Large intestine (tissue), 3 donors: ENCODE measurements around the gene RBMS3. TPM values are rescaled to one million over a fixed set of nuclear protein-coding genes. Genes with fewer than 3 reads are reported as not detected.

Source experiments
- DNase-seq, 2 donors: peaks; one replicate each; pipeline versions ENCODE4 v3.0.0 to v3.0.0-alpha.2; 2013
- H3K27ac ChIP-seq: one replicate; pipeline ENCODE4 v1.5.1; 2013; ENCODE audit warnings: low read length
- H3K27me3 ChIP-seq: 2 replicates; pipeline ENCODE4 v1.6.1; 2013; ENCODE audit warnings: low read length; ENCODE audit not compliant: control insufficient read depth, insufficient read depth
- H3K36me3 ChIP-seq: 2 replicates; pipeline ENCODE4 v1.6.1; 2013; ENCODE audit warnings: low read length; ENCODE audit not compliant: control insufficient read depth, insufficient read depth
- H3K4me1 ChIP-seq: one replicate; pipeline ENCODE4 v1.6.1; 2013; ENCODE audit warnings: low read length; ENCODE audit not compliant: control insufficient read depth, insufficient read depth
- H3K4me3 ChIP-seq: one replicate; pipeline ENCODE4 v1.5.1; 2013; ENCODE audit warnings: low read length
- H3K9me3 ChIP-seq: one replicate; pipeline ENCODE4 v1.6.1; 2013; ENCODE audit warnings: mild to moderate bottlenecking, low read depth, low read length, moderate library complexity; ENCODE audit not compliant: control insufficient read depth
- WGBS: methylation state at CpG from one replicate; pipeline ENCODE4 v1.1.5; 2013; ENCODE audit warnings: low lambda C conversion rate; ENCODE audit not compliant: insufficient coverage; 5-methylcytosine and 5-hydroxymethylcytosine counted together
- polyA plus RNA-seq: library from polyadenylated mRNA; unstranded; fragments of 120-200 nt; gene quantifications from one replicate; pipeline ENCODE4 v1.2.1, GENCODE V29; 2013

Gene RBMS3
- polyA plus RNA-seq, 1 donor: 10.8 TPM

GRCh38 chr3:29337565-29337964 lies 56.7 kb downstream of the RBMS3 start:
- no peak overlapping the region for H3K4me3 ChIP-seq
- H3K27me3 ChIP-seq: no peaks in the 10 kb centered on the region
- H3K27ac ChIP-seq: no peak overlapping the region
- no peaks in the 10 kb centered on the region for H3K36me3 ChIP-seq
- H3K4me1 ChIP-seq: no peaks in the 10 kb centered on the region
- DNase-seq: no peak
- H3K9me3 ChIP-seq: no peaks in the 10 kb centered on the region

- no peaks in the 10 kb centered on the region for H3K27me3 ChIP-seq
- H3K9me3 ChIP-seq: no peaks in the 10 kb centered on the region
- H3K27ac ChIP-seq: no peak overlapping the region
- no peak for DNase-seq
- no peak overlapping the region for H3K4me3 ChIP-seq
- no peaks in the 10 kb centered on the region for H3K4me1 ChIP-seq
- H3K36me3 ChIP-seq: no peaks in the 10 kb centered on the region
Measured at GRCh38 chr3:29338377-29338776, 57.5 kb downstream of the RBMS3 start.

- WGBS: 89% methylated on average over 3 of the region's 8 CpGs
- Histone ChIP-seq H3K4me1 (no peaks in the 10 kb centered on the region), H3K9me3 (no peaks in the 10 kb centered on the region), H3K4me3 (no peak overlapping the region), H3K27me3 (no peaks in the 10 kb centered on the region), H3K36me3 (no peaks in the 10 kb centered on the region), H3K27ac (no peak overlapping the region)
- DNase-seq: no peak
Measured at GRCh38 chr3:29339016-29339833, 58.4 kb downstream of the RBMS3 start.

GRCh38 chr3:29344154-29344553 lies 63.3 kb downstream of the RBMS3 start:
- Histone ChIP-seq H3K4me1 (no peaks in the 10 kb centered on the region), H3K9me3 (no peaks in the 10 kb centered on the region), H3K36me3 (no peaks in the 10 kb centered on the region), H3K27me3 (no peaks in the 10 kb centered on the region), H3K27ac (no peak overlapping the region), H3K4me3 (no peak overlapping the region)
- DNase-seq: no peak
- 91% methylated on average over 1 of the region's 3 CpGs for WGBS

DNA sequence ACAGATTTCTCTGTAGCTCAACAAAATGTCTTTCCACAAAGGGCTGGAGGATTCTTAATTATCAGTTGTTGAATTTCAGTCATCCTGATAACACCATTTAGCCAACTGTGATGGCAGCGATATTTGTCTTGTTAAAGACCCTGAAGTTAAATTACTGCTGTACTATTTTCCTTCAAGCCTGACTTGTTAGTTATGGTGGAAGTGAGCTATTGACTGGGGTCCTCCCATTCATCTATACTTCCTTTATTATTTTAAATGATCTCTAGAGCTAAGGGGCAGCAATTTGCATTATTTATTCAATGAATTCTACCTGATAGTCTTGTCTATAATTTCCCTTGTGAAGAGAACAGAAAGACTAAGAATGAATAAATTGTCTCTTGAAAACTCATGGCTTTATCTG lies 64.1 kb downstream of the RBMS3 start:
- Histone ChIP-seq H3K27ac (no peak overlapping the region), H3K27me3 (no peaks in the 10 kb centered on the region), H3K36me3 (no peaks in the 10 kb centered on the region), H3K4me3 (no peak overlapping the region), H3K4me1 (no peaks in the 10 kb centered on the region), H3K9me3 (no peaks in the 10 kb centered on the region)
- DNase-seq: no peak
- WGBS: no CpG with 5 or more reads among the region's 1 CpG

GRCh38 chr3:29345516-29346300 lies 64.8 kb downstream of the RBMS3 start:
- H3K4me1 ChIP-seq: no peaks in the 10 kb centered on the region
- H3K36me3 ChIP-seq: no peaks in the 10 kb centered on the region
- no peak overlapping the region for H3K27ac ChIP-seq
- H3K4me3 ChIP-seq: no peak overlapping the region
- WGBS: no CpG with 5 or more reads among the region's 3 CpGs
- H3K27me3 ChIP-seq: no peaks in the 10 kb centered on the region
- H3K9me3 ChIP-seq: no peaks in the 10 kb centered on the region
- DNase-seq: no peak

DNA sequence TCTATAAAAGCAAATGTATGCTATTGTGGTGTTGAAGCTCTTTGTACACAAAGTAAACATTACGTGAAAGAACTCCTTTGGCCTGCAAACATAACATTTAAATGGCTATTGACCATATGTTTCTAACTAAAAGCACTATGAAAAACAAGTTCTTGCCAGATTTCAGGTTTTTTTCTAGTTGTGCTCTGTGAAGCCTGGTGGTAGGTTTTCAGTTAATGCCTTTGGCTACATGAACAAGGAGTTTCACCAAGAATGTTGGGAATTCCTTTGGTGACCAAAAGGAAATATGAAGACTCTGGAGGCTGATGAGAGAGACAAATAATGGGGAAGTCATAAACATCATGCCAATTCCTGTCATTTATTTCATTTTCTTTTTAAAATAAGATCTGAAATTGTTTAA lies 66.0 kb downstream of the RBMS3 start:
- DNase-seq: no peak

GRCh38 chr3:29347412-29347811 lies 66.5 kb downstream of the RBMS3 start:
- no peaks in the 10 kb centered on the region for H3K27me3 ChIP-seq
- no peak overlapping the region for H3K27ac ChIP-seq
- H3K9me3 ChIP-seq: no peaks in the 10 kb centered on the region
- H3K4me1 ChIP-seq: no peaks in the 10 kb centered on the region
- H3K36me3 ChIP-seq: no peaks in the 10 kb centered on the region
- H3K4me3 ChIP-seq: no peak overlapping the region
- DNase-seq: no peak
- no CpG with 5 or more reads among the region's 5 CpGs for WGBS

More for the DNA sequence above, 66.0 kb downstream of the RBMS3 start:
- H3K4me3 ChIP-seq: no peak overlapping the region
- no peaks in the 10 kb centered on the region for H3K4me1 ChIP-seq
- H3K27ac ChIP-seq: no peak overlapping the region
- H3K36me3 ChIP-seq: no peaks in the 10 kb centered on the region
- no CpG with 5 or more reads among the region's 1 CpG for WGBS
- no peaks in the 10 kb centered on the region for H3K9me3 ChIP-seq
- H3K27me3 ChIP-seq: no peaks in the 10 kb centered on the region

DNA sequence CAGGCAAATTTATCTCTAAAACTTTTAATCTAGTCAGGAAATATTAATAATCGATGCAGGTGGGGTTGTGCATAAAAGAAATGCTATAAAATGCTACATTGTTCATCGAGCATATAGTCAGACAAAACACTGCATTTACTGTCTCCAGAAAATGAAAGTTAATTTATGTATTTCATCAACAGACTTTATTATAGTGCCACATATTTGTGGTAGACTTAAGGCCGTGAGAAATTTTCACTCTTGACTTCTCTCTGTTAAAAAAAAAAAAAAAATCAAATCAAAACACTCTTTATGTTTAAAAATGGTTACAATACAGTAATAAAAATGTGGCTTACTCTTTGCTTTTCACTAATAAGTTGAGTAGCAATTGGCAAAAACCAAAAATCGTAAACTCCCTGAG lies 67.4 kb downstream of the RBMS3 start:
- H3K36me3 ChIP-seq: no peaks in the 10 kb centered on the region
- no peak overlapping the region for H3K27ac ChIP-seq
- H3K9me3 ChIP-seq: no peaks in the 10 kb centered on the region
- H3K27me3 ChIP-seq: no peaks in the 10 kb centered on the region
- DNase-seq: no peak
- 73% methylated on average over 3 of the region's 4 CpGs for WGBS
- no peak overlapping the region for H3K4me3 ChIP-seq
- H3K4me1 ChIP-seq: no peaks in the 10 kb centered on the region

DNA sequence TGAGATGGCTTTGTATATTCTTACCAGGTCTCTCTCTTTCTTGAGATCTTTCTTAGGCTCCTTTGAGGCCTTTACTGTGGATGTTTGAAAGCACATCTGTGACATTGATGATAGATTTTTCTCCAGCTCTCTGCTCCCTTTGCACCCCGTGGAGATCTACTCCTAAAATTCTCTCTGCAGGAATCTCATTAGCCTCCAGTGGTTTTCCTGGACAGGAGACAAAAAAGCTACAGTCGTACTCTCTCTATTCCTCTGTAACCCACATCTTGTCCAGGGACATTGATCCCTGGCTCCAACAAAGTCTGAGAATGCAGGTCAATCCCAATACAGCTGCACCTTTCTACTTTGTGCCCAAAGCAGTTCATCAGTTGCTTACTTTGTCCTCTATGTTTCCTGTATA lies 68.2 kb downstream of the RBMS3 start:
- 100% methylated on average over 1 of the region's 2 CpGs for WGBS
- Histone ChIP-seq H3K4me3 (no peak overlapping the region), H3K27me3 (no peaks in the 10 kb centered on the region), H3K27ac (no peak overlapping the region), H3K4me1 (no peaks in the 10 kb centered on the region), H3K9me3 (no peaks in the 10 kb centered on the region), H3K36me3 (no peaks in the 10 kb centered on the region)
- DNase-seq: no peak

- Histone ChIP-seq H3K27ac (no peak overlapping the region), H3K9me3 (no peaks in the 10 kb centered on the region), H3K36me3 (no peaks in the 10 kb centered on the region), H3K4me3 (no peak overlapping the region), H3K4me1 (no peaks in the 10 kb centered on the region), H3K27me3 (no peaks in the 10 kb centered on the region)
- DNase-seq: no peak
- no CpG with 5 or more reads among the region's 1 CpG for WGBS
Measured at GRCh38 chr3:29353807-29354206, 72.9 kb downstream of the RBMS3 start.
